Breast epithelium (tissue), 4 donors: ENCODE data around the gene FCHSD2. TPM values are rescaled to one million over a fixed set of nuclear protein-coding genes. Genes with fewer than 3 reads are reported as not detected.

Experiments
- DNase-seq, 2 donors: peaks; one replicate each; pipeline ENCODE4 v3.0.0-alpha.2; 2019; ENCODE audit warnings: low spot score in 2 of 2
- H3K27ac ChIP-seq, 2 donors: fragments of 200-600 bp; sonication (generic) in 1 of 2; one replicate each; pipeline ENCODE4 v1.5.1; 2016 to 2019; ENCODE audit warnings: mild to moderate bottlenecking in 1 of 2
- H3K27me3 ChIP-seq, 2 donors: fragments of 200-600 bp; sonication (generic) in 1 of 2; one replicate each; pipeline versions ENCODE4 v1.5.1 to v1.6.0; 2017 to 2019; ENCODE audit warnings: control low read depth in 1 of 2, mild to moderate bottlenecking in 1 of 2
- H3K36me3 ChIP-seq: fragments of 200-600 bp; one replicate; pipeline ENCODE4 v1.5.1; 2019
- H3K4me1 ChIP-seq, 2 donors: fragments of 200-600 bp; sonication (generic); one replicate each; pipeline ENCODE4 v1.5.1; 2016 to 2019; ENCODE audit warnings: control low read depth in 1 of 2
- H3K4me3 ChIP-seq, 3 donors: fragments of 200-600 bp; sonication (generic); 1 replicate in 2 of 3; 2 replicates in 1 of 3; pipeline ENCODE4 v1.5.1; 2016 to 2019; ENCODE audit warnings: mild to moderate bottlenecking in 3 of 3, moderate library complexity in 2 of 3
- H3K9me3 ChIP-seq, 2 donors: fragments of 200-600 bp; sonication (generic) in 1 of 2; one replicate each; pipeline ENCODE4 v1.5.1; 2016 to 2019; ENCODE audit warnings: control low read depth in 1 of 2
- POLR2A ChIP-seq: fragments of 450-650 bp; IDR thresholded peaks from one replicate; pipeline ENCODE4 v1.6.1; 2016; ENCODE audit warnings: antibody characterized with exemption, mild to moderate bottlenecking, moderate library complexity
- POLR2AphosphoS5 ChIP-seq, 3 donors: sonication (generic); formaldehyde crosslinking; IDR thresholded peaks; one replicate each; pipeline ENCODE4 v1.6.1; 2017; ENCODE audit warnings: antibody characterized with exemption in 3 of 3
- intact Hi-C: fragments of 100-400 bp; cut with DNase I; formaldehyde crosslinking; loops from one replicate; pipeline ENCODE4 v1.15.1; 2023; ENCODE audit warnings: low total_unique reads
- total RNA-seq, 3 donors: library from RNA; depleted of rRNA; stranded (reverse); fragments of >200 nt; gene quantifications; one replicate each; pipeline ENCODE4 v1.1.0, GENCODE V29; 2016
- TF ChIP-seq, protein P1 (sequence below), 3 donors: fragments of 450-650 bp; IDR thresholded peaks; one replicate each; pipeline ENCODE4 v1.5.1; 2016 to 2017; ENCODE audit warnings: antibody characterized with exemption in 3 of 3, mild to moderate bottlenecking in 3 of 3, moderate library complexity in 3 of 3

Gene FCHSD2
- total RNA-seq, 3 donors from 2014 or later, result 15.5 to 23.4 (median 19.0) TPM

GRCh38 chr11:73107597-73107996 lies 34.5 kb downstream of the FCHSD2 start:
- Histone ChIP-seq H3K4me3 (no peak overlapping the region), H3K9me3 (no peaks in the 10 kb centered on the region), H3K36me3 (no peaks in the 10 kb centered on the region), H3K4me1 (no peaks in the 10 kb centered on the region), H3K27me3 (no peaks in the 10 kb centered on the region), H3K27ac (no peak overlapping the region)
- TF ChIP-seq POLR2AphosphoS5 (IDR thresholded peaks at IDR 0.05) (no peak), POLR2A (no peak)
- TF ChIP-seq, protein P1, sequence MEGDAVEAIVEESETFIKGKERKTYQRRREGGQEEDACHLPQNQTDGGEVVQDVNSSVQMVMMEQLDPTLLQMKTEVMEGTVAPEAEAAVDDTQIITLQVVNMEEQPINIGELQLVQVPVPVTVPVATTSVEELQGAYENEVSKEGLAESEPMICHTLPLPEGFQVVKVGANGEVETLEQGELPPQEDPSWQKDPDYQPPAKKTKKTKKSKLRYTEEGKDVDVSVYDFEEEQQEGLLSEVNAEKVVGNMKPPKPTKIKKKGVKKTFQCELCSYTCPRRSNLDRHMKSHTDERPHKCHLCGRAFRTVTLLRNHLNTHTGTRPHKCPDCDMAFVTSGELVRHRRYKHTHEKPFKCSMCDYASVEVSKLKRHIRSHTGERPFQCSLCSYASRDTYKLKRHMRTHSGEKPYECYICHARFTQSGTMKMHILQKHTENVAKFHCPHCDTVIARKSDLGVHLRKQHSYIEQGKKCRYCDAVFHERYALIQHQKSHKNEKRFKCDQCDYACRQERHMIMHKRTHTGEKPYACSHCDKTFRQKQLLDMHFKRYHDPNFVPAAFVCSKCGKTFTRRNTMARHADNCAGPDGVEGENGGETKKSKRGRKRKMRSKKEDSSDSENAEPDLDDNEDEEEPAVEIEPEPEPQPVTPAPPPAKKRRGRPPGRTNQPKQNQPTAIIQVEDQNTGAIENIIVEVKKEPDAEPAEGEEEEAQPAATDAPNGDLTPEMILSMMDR (IDR thresholded peaks at IDR 0.05), result no peak
- no peak for DNase-seq
- intact Hi-C loops, result no loop called here

DNA sequence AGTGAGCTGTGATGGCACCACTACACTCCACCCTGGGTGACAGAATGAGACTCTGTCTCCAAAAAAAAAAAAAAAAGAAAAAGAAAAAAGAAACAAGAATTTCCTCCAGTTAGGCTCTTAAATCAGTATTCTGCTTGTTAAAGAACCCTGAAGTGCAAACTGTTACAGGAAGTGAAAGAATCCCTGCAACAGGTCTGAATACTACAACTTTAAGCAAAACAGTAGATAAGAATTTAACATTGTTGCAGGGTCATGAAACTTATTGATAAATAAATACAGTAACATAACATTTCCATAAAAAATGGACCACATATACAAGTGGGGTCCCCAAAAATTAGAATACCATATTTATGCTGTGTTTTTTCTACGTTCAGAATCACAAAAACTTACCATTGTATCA lies 35.8 kb downstream of the FCHSD2 start:
- intact Hi-C loops, result no loop called here
- no peaks in the 10 kb centered on the region for H3K27me3 ChIP-seq
- H3K9me3 ChIP-seq, result no peaks in the 10 kb centered on the region
- no peaks in the 10 kb centered on the region for H3K36me3 ChIP-seq
- no peak for DNase-seq
- H3K4me3 ChIP-seq, result no peak overlapping the region
- no peak overlapping the region for H3K27ac ChIP-seq
- H3K4me1 ChIP-seq, result no peaks in the 10 kb centered on the region
- TF ChIP-seq POLR2A, result no peak
- no peak for TF ChIP-seq POLR2AphosphoS5 (IDR thresholded peaks at IDR 0.05)
- TF ChIP-seq, protein P1 (IDR thresholded peaks at IDR 0.05), result no peak

DNA sequence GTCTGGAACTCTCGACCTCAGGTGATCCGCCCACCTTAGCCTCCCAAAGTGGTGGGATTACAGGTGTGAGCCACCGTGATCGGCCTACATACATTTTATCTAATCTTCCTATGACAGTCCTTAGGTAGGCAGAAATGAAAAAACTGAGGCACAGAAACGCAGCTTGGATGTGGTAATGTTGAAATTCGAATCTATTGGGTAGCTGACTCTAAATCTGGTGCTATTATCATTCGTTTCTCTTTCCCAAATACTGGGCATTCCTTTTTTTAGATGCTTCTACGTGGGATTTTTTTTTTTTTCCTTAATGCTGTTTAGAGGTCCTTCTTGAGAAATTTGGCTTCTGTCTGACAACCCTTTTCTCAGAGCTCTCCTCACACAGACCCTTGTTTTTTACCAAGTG lies 41.5 kb downstream of the FCHSD2 start:
- H3K36me3 ChIP-seq, result no peaks in the 10 kb centered on the region
- TF ChIP-seq POLR2A (no peak), POLR2AphosphoS5 (IDR thresholded peaks at IDR 0.05) (no peak)
- TF ChIP-seq, protein P1 (IDR thresholded peaks at IDR 0.05), result no peak
- no peak for DNase-seq
- no peaks in the 10 kb centered on the region for H3K9me3 ChIP-seq
- no peak overlapping the region for H3K4me3 ChIP-seq
- no peak overlapping the region for H3K27ac ChIP-seq
- no peaks in the 10 kb centered on the region for H3K4me1 ChIP-seq
- no peaks in the 10 kb centered on the region for H3K27me3 ChIP-seq
- intact Hi-C loops, result no loop called here

GRCh38 chr11:73099512-73100266 lies 42.4 kb downstream of the FCHSD2 start:
- H3K36me3 ChIP-seq, result no peaks in the 10 kb centered on the region
- no peak overlapping the region for H3K27ac ChIP-seq
- no peaks in the 10 kb centered on the region for H3K9me3 ChIP-seq
- intact Hi-C loops, result no loop called here
- H3K27me3 ChIP-seq, result no peaks in the 10 kb centered on the region
- H3K4me3 ChIP-seq, result no peak overlapping the region
- no peak for DNase-seq
- TF ChIP-seq, protein P1 (IDR thresholded peaks at IDR 0.05), result no peak
- no peaks in the 10 kb centered on the region for H3K4me1 ChIP-seq

- intact Hi-C loops, result no loop called here
- Histone ChIP-seq H3K4me1 (no peaks in the 10 kb centered on the region), H3K27ac (no peak overlapping the region), H3K4me3 (no peak overlapping the region), H3K36me3 (no peaks in the 10 kb centered on the region), H3K27me3 (no peaks in the 10 kb centered on the region), H3K9me3 (no peaks in the 10 kb centered on the region)
- no peak for DNase-seq
- TF ChIP-seq, protein P1 (IDR thresholded peaks at IDR 0.05), result no peak
- TF ChIP-seq POLR2AphosphoS5 (IDR thresholded peaks at IDR 0.05), result no peak
- no peak for TF ChIP-seq POLR2A
Observed at GRCh38 chr11:73095613-73096012, 46.5 kb downstream of the FCHSD2 start.
